Measurements from ENCODE around the gene DHCR24.
A peak's percentile ranks its signal among the peaks of the same experiment; 100 is the strongest.
"Not testable (repeated sequence)": the region's sequence is repeated elsewhere in the genome, so short reads cannot be mapped to it uniquely, and the experiment has no call there.

DHCR24 gene

DNA sequence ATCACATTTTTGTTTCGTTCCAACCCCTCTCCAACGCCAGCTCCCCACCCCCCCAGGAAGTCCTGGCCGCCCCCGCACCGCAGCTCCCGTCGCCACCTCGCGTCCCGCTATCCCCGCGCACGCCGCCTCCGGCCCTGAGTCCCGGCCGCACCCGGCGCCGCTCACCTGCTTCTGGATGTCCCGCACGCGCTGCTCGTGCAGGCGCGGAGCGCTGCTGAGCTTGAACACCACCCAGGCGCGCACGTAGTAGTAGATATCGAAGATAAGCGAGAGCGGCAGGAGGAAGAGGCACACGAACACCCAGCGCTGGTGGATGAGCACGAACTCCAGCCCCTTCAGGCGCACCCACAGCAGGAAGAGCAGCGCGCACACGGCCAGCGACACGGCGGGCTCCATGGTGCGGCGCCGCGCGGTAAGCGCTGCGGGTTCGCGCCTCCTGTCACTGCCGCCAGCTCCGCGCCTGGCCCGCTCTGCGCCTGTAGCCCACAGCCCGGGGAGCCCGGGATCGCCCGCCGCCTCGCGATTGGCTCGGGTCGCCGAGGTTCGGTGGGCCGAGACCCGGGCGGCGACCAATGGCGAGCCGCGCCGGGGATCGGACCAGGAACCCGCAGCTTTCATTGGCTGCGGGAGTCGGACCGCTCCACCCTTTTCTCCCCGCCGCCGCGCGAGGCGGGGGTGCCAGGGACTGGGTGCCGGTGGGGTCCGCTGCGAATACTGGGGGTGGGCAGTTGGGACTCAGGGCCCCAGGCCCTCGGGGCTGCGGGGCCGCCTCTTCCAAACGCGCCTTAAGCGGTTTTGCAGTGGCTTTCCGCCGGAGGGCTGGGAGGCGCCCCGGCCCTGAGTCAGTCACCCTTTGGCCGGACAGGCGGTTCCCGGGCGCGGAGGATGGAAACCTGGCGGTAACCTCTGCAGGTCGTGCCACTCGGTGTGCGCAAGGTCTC lies at the start of gene DHCR24:
Gene DHCR24, minus strand, starts transcription at position 472 of the 941 bp plus-strand sequence. Its CDS starts 76 bp downstream, at position 396.
- peak; percentile 39 for DNase-seq (ENCODE audit: low read depth)

DNA sequence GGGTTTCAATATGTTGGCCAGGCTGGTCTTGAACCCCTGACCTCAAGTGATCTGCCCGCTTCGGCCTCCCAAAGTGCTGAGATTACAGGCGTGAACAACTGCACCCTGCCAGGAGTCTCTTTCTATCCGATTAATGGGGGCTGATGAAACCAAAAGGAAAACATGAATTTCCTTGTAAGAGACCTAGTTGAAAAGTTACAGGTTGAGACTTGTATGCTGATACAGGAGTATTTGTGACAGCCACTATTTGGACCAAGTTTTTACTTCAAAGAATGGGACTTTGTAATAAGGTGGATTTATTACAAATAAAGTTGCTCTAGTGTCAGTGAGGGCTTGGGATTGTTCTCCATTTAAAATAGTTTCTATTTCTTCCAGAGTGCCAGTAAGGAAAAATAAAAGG lies 49.8 kb upstream of the DHCR24 start:
- no peak for DNase-seq (ENCODE audit: low read depth)

GRCh38 chr1:54934869-54935268 lies 47.9 kb upstream of the DHCR24 start:
- DNase-seq (ENCODE audit: low read depth), result no peak

DNA sequence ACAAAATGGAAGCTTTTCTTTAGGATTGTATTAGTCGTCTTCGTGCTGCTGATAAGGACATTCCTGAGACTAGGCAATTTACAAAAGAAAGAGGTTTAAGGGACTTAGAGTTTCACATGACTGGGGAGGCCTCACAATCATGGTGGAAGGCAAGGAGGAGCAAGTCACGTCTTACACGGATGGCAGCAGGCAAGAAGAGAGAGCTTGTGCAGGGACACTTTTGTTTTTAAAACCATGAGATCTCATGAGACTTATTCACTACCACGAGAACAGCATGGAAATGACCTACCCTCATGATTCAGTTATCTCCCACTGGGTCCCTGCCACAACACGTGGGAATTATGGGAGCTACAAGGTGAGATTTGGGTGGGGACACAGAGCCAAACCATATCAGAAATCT lies 47.1 kb upstream of the DHCR24 start:
- not testable (repeated sequence) for DNase-seq (ENCODE audit: low read depth)

DNA sequence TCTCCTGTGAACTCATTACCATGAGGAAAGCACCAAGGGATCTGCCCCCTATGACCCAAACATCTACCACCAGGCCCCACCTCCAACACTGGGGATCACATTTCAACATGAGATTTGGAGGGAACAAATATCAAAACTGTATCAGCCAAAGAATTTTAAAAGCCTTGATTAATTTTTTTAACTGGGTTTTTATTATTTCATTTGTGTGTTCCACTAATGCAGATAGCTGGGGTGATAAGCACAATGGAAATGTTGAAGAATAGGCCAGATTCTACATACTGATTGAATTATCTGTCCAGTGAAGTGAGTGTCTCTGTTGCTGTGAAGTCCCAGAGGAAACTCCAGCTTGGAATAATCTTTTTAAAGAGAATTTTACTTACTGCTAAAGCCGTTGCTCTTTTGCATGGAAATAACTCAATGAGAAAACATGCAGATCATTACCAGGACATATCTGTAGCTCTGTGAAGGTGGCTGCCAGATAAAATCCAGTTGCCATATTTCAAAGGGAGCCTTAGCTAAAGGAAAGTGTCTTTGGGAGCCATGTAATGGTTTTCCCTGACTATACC lies 44.4 kb upstream of the DHCR24 start:
- no peak for DNase-seq (ENCODE audit: low read depth)

GRCh38 chr1:54929700-54930099 lies 42.7 kb upstream of the DHCR24 start:
- DNase-seq (ENCODE audit: low read depth), result no peak

- DNase-seq (ENCODE audit: low read depth), result no peak
Measured at GRCh38 chr1:54928327-54928726, 41.3 kb upstream of the DHCR24 start.

DNA sequence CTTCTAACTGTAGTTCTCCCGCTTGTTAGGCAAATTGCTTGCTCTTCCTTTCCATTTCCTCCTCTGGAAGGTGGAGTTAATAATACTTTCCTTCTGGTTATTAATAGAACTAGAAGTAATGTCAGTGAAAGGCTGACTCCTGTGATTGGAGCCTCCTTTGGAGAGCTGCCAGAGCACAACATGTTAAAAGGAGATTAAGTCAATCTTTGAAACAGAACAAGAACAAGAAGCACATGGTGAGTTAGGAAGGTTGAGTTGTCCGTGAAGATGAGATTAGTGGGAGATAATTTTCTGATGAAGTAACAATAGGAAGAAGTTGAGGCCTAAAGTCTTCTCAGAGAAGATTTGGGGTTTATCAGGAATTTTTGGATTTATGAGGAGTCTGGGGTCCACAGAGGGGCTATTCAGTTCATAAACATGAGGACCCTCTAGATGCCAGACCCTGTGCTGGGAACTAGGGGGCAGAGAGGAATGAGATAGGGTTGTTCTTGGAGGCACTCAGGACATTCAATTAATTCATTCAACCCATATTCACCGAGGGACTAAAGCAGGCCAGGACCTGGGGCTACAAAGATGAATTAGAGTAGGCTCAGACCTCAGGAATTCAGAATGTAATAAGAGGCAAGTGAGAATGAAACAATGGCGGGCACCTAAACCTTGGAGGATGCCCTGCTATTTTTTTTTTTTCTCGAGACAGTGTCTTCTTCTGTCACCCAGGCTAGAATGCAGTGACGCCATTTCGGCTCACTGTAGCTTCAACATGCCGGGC lies 40.7 kb upstream of the DHCR24 start:
- no peak for DNase-seq (ENCODE audit: low read depth)

DNA sequence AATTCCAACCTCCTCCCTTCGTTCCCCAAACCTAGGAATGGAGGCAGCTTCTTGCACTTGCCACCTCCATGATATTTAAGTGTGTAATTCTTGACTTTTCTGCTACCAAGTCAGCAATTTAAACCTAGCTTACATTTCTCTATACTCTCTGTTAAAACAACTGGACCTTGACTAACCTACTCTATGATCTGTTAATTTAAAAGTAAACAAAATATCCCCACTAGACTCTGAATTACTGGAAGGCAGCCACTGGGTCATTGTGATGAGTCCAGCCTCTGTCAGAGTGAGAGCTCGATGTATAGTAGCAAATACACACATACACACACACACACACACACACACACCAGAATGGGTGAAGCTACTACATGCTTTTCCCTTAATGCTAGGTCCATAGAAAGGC lies 40.0 kb upstream of the DHCR24 start:
- DNase-seq (ENCODE audit: low read depth), result no peak

DNA sequence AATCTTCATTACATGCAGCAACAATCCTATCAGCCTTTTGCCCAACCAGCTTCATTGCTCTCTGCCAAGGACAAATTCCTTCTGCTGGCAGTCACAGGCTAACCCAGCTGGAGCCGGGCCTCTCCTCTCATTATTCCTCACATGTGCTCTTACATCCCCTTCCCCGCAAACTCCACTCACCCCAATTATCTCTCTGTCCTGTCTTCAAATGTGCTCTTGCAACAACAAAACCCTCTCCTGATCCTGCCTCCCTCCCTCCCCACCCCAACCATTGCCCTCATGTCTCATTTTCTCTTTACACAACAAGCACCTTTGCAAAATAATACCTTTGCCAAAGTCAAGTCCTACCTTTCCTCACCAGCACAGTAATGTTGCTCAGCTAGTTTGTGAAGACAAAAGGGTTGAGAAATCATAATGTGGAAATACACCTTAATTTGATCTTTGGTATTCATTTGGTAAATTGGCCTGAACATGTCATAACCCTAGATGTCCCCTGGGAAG lies 36.0 kb upstream of the DHCR24 start:
- no peak for DNase-seq (ENCODE audit: low read depth)

DNA sequence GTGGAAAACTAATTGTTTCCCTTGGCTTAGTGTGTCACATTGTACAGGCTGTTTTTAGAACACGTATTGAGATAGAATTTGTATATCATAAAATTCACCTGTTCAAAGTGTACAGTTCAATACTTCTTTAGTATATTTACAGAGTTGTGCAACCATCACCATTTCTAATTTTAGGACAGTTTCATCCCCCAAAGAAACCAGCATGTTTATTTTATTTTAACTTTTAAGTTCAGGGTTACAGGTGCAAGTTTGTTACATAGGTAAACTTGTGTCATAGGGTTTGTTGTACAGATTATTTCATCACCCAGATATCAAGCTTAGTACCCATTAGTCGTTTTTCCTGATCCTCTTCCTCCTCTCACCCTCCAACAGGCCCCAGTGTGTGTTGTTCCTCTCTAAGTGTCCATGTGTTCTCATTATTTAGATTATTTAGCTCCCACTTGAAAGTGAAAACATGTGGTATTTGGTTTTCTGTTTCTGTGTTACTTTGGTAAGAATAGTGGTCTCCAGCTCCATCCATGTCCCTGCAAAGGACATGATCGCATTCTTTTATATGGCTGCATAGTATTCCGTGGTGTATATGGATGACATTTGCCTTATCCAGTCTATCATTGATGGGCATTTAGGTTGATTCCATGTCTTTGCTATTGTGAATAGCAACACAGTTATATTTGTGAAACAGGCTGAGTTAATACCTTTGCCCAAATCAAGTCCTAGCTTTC lies 35.2 kb upstream of the DHCR24 start:
- DNase-seq (ENCODE audit: low read depth), result no peak

- no peak for DNase-seq (ENCODE audit: low read depth)
Measured at GRCh38 chr1:54919367-54920359, 32.7 kb upstream of the DHCR24 start.

DNA sequence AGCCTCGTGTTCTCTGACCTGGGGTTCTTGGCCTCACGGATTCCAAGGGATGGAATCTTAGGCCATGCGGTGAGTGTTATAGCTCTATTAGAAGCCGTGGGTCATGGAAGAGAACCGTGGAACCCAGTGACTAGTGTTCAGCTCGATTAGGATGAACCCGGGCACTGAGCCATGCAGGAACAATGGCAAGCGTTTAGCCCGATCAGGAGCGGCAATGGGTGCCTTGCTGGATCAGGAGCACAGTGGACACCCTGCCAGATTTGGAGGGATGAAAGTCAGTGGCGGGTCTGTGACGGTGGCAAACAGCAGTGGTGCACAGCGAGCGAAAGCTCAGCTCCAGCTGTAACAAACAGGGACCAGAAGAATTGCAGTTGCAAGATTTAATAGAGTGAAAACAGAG lies 24.1 kb upstream of the DHCR24 start:
- DNase-seq (ENCODE audit: low read depth), result not testable (repeated sequence)

DNA sequence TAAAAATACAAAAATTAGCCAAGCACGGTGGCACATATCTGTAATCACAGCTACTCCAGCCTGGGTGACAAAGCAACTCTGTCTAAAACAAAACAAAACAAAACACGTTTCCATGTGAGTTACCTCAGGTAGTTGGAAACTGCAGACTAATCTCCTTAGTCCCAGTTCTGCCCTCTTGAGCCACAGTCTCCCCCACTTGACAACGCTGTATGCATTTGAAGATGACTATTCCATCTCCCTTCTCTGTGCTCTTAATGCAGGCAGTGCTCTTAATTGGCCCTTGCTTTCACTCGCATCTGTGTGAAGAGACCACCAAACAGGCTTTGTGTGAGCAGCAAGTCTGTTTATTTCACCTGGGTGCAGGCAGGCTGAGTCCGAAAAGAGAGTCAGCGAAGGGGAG lies 19.6 kb upstream of the DHCR24 start:
- DNase-seq (ENCODE audit: low read depth), result no peak

GRCh38 chr1:54904476-54905048 lies 17.6 kb upstream of the DHCR24 start:
- DNase-seq (ENCODE audit: low read depth), result no peak

DNA sequence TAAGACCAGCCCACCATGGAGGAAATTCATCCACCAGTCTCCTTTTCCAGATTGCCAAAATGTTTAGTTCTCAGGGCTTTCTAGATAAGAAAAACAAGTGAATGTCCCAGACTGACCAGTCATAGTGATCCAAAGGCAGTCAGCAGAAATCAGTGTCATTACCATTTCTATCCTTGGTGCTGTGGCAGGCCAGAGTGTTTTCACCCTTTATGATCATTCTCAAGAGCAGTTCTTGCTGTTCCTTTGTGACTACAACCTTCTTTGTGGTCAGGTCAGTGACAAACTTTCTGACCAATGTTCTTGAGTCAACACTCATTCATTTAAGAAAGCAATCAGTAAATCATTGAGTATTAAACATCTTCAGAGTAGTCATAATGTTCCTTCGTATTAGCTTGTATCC lies 7.3 kb upstream of the DHCR24 start:
- no peak for DNase-seq (ENCODE audit: low read depth)

DNA sequence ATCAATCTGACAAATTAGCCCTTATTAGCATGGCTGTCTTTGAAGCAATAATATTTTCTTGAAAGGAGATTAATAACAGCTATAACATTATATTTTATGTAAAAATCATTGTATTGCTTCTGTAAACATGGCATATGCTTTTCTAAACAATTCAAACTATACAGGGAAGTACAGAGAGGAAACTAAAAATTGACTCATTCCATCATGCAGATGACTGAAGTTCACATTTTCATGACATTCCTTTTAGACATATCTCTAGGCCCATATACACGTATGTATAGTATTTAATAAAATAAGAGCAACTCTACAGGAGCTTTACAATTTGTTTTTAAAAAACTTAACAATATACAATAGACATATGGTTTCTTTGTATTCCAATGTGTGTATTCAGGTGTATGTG lies 5.6 kb upstream of the DHCR24 start:
- DNase-seq (ENCODE audit: low read depth), result no peak

- no peak for DNase-seq (ENCODE audit: low read depth)
Measured at GRCh38 chr1:54889132-54889725, 2.2 kb upstream of the DHCR24 start.

DNA sequence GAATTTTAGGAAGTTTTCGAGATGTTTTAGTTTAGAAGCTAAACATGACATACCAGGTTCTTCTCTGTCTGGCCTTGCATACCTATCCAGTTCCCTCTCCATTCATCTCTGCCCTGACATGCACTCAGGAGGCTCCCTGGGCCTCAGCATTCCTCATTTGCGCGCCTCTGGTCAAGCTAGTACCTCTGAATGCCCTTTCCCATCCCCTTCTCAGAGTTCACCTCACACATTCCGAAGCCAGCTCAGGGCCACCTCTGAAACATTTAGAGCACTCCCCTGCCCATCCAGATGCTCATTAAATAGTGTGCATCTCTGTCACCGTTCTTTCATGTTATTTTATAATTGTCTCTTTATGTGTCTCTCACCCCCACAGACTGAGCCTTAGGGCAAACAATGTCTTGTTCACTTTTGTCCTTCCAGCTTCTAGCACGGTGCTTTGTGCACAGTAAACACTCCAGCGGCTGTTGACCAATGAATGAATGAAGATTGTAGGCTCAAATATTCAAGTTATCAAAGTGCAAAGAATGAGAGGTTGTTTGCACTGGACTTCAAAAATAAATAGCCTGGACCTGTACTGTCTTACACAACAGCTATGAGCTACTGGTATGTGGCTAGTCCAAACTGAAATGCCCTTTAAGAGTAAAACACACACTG lies 1.2 kb upstream of the DHCR24 start:
- no peak for DNase-seq (ENCODE audit: low read depth)

Measured in stimulated activated CD8-positive, alpha-beta memory T cell treated with anti-CD3 and anti-CD28 coated beads, Interleukin-15, amount 100 ng/mL, for 24 hours (primary cell).